ENCODE results near the gene HTT. TPM values are rescaled to one million over a fixed set of nuclear protein-coding genes. Genes with fewer than 3 reads are reported as not detected.

Gene HTT
- total RNA-seq, 1 experiment from 2014 or later, result 37.4 TPM

GRCh38 chr4:3244002-3244401, 169.5 kb downstream of the HTT start:
- no peaks in the 10 kb centered on the region for H3K36me3 ChIP-seq (ENCODE audit: control insufficient read depth in 1 of 2, insufficient read depth in 2 of 2, low read length in 2 of 2)
- no peak overlapping the region for H3K4me2 ChIP-seq (ENCODE audit: low read length)
- ChIA-PET RAD21 (ENCODE audit: low non-redundant PET in 1 of 2, low total read pairs in 2 of 2, uncharacterized antibody in 2 of 2, unreplicated experiment in 2 of 2) (no interaction called here), POLR2A (no interaction called here), CTCF (no interaction called here)
- H3K9me3 ChIP-seq (ENCODE audit: control insufficient read depth in 1 of 2, insufficient read depth in 1 of 2, low read depth in 1 of 2, low read length in 2 of 2), result no peaks in the 10 kb centered on the region
- DNase-seq (ENCODE audit: low read depth, low spot score) (no peak), ATAC-seq (no peak)
- no peak overlapping the region for H2AFZ ChIP-seq (ENCODE audit: low read depth, low read length, poor library complexity, severe bottlenecking)
- H3K79me2 ChIP-seq (ENCODE audit: insufficient read depth, low read length), result no peaks in the 10 kb centered on the region
- no peak overlapping the region for H3K27ac ChIP-seq (ENCODE audit: low read depth, low read length)
- H4K20me1 ChIP-seq (ENCODE audit: insufficient read depth), result no peaks in the 10 kb centered on the region
- BruUV-seq (replicated peaks), result no TSS peak
- no peak overlapping the region for H3K4me3 ChIP-seq (replicated peaks in 1 of 2; ENCODE audit: low read depth in 1 of 2, low read length in 2 of 2)
- intact Hi-C loops (cut with micrococcal nuclease), result no loop called here
- H3K27me3 ChIP-seq (ENCODE audit: insufficient read depth, low read length), result no peaks in the 10 kb centered on the region
- H3K9me2 ChIP-seq (ENCODE audit: insufficient read depth), result no peaks in the 10 kb centered on the region
- TF ChIP-seq POLR2A (IDR thresholded peaks at IDR 0.05; ENCODE audit: borderline replicate concordance, extremely low read depth, insufficient read depth, insufficient read length) (no peak), SIN3A (IDR thresholded peaks at IDR 0.05; ENCODE audit: low read depth) (no peak), REST (IDR thresholded peaks at IDR 0.05; ENCODE audit: low read depth) (no peak), EZH2 (IDR thresholded peaks at IDR 0.05) (no peak), POLR2AphosphoS5 (IDR thresholded peaks at IDR 0.05; ENCODE audit: low read depth, low read length) (no peak), FOSL1 (IDR thresholded peaks at IDR 0.05; ENCODE audit: low read depth) (no peak), RAD21 (IDR thresholded peaks at IDR 0.05; ENCODE audit: low read depth) (no peak), ELF1 (IDR thresholded peaks at IDR 0.05; ENCODE audit: borderline replicate concordance, low read depth) (no peak), CEBPB (IDR thresholded peaks at IDR 0.05; ENCODE audit: low read depth) (no peak), ZNF274 (IDR thresholded peaks at IDR 0.05; ENCODE audit: low read depth, low read length) (no peak), CBX3 (IDR thresholded peaks at IDR 0.05; ENCODE audit: low read depth) (no peak), ZBTB33 (IDR thresholded peaks at IDR 0.05; ENCODE audit: extremely low read depth, insufficient replicate concordance, low read length) (no peak), CTCF (IDR thresholded peaks at IDR 0.05 in 2 of 3, conservative IDR thresholded peaks at IDR 0.05 in 1 of 3; ENCODE audit: borderline replicate concordance in 1 of 3, insufficient read depth in 1 of 3, low read depth in 2 of 3, low read length in 2 of 3) (no peak), MAX (IDR thresholded peaks at IDR 0.05) (no peak), SP1 (IDR thresholded peaks at IDR 0.05; ENCODE audit: low read depth) (no peak), ZFX (IDR thresholded peaks at IDR 0.05) (no peak), EZH2phosphoT487 (IDR thresholded peaks at IDR 0.05; ENCODE audit: borderline replicate concordance) (no peak)
- H3K9ac ChIP-seq (ENCODE audit: low read length), result no peak overlapping the region
- no peaks in the 10 kb centered on the region for H3K4me1 ChIP-seq (ENCODE audit: control insufficient read depth in 1 of 2, insufficient read depth in 2 of 2, low read length in 2 of 2)
